OCI-LY7 (cell line): ENCODE results near the gene PDSS2.

Experiments used
- CTCF ChIP-seq: fragments of 200-600 bp; sonication (generic); conservative IDR thresholded peaks from 2 replicates; pipeline ENCODE4 v1.5.1; 2014; ENCODE audit warnings: mild to moderate bottlenecking, antibody characterized with exemption, low read length, moderate library complexity, mixed read lengths
- EZH2phosphoT487 ChIP-seq: fragments of 200-600 bp; sonication (generic); IDR thresholded peaks from 2 replicates; pipeline ENCODE4 v1.6.1; 2018; ENCODE audit warnings: low read depth, borderline replicate concordance, mild to moderate bottlenecking, mixed run types, antibody characterized with exemption, low read length, moderate library complexity, mixed read lengths

- no peak for TF ChIP-seq CTCF
- no peak for TF ChIP-seq EZH2phosphoT487
Measured at GRCh38 chr6:107340881-107341280, 118.5 kb downstream of the PDSS2 start.
